ENCODE data around the gene ADCYAP1R1. TPM values are rescaled to one million over a fixed set of nuclear protein-coding genes. Genes with fewer than 3 reads are reported as not detected.

Gene ADCYAP1R1
- 7.4 and 8.9 TPM in 2 replicates for total RNA-seq (2021)
- long read RNA-seq, full-length matches to known transcripts: 1 of 8 reads
- long read RNA-seq, partial matches to known transcripts: 0 of 8 reads
- long read RNA-seq, other reads (novel, unspliced or antisense): 7 of 8 reads

- TF ChIP-seq CTCF (conservative IDR thresholded peaks at IDR 0.05): peak; percentile 35; the same call in 2 of the 3 replicates
- H2AK5ac ChIP-seq (ENCODE audit: insufficient read length, low read length): no peak within 1 kb of the TSS
- H2BK5ac ChIP-seq (ENCODE audit: insufficient read length, low read length): no peak within 1 kb of the TSS
- DNase-seq: peak; percentile 84
- Mint-ChIP-seq H3K27me3 (ENCODE audit: low read depth) (peaks cover 71% of the 10 kb centered on the region), H3K4me1 (peaks cover 26 to 42% of the 10 kb centered on the region in 2 experiments), H3K4me3 (peak within 1 kb of the TSS; percentile 72 to 87), H3K36me3 (ENCODE audit: insufficient read depth in 1 of 3, low read depth in 3 of 3) (no peaks in the 10 kb centered on the region; a peak in 1 of 7 replicates), H3K9me3 (no peaks in the 10 kb centered on the region; a peak in 1 of 5 replicates), H3K27ac (no peak within 1 kb of the TSS)
- H2BK20ac ChIP-seq (ENCODE audit: low read depth, low read length, poor library complexity, severe bottlenecking): no peak within 1 kb of the TSS
- H3K4me1 ChIP-seq (ENCODE audit: insufficient read depth, low read length): 0 out of 2 replicates have a peak, but pooled peaks cover 2% of the 10 kb centered on the region
- H3K23ac ChIP-seq (ENCODE audit: insufficient read length, low read depth, low read length): no peak within 1 kb of the TSS
- WGBS (ENCODE audit: extremely low coverage, insufficient read length, low lambda C conversion rate): no CpG with 5 or more reads among the region's 56 CpGs
- no peaks in the 10 kb centered on the region for H4K20me1 ChIP-seq (ENCODE audit: control insufficient read depth, insufficient read depth, insufficient read length)
- no peak within 1 kb of the TSS for H4K5ac ChIP-seq (ENCODE audit: insufficient read length, low read depth, low read length)
- no peak within 1 kb of the TSS for H3T11ph ChIP-seq (ENCODE audit: low read length)
- no peak within 1 kb of the TSS for H2BK15ac ChIP-seq (ENCODE audit: low read depth, low read length)
- peaks cover 10% of the 10 kb centered on the region; the same call in 1 of the 2 replicates for H3K27me3 ChIP-seq (ENCODE audit: insufficient read depth, low read length)
- H3K27ac ChIP-seq (ENCODE audit: insufficient read length, low read depth, low read length): no peak within 1 kb of the TSS
- H3K14ac ChIP-seq (ENCODE audit: insufficient read depth, low read length): peak within 1 kb of the TSS; percentile 44
- no peak within 1 kb of the TSS for H3K18ac ChIP-seq (ENCODE audit: insufficient read length, low read depth, low read length)
- no peaks in the 10 kb centered on the region for H3K79me2 ChIP-seq (ENCODE audit: insufficient read depth, low read length)
- no peak within 1 kb of the TSS for H3K56ac ChIP-seq (ENCODE audit: insufficient read length, low read depth, low read length)
- H3K9me3 ChIP-seq (ENCODE audit: control insufficient read depth, low read depth, low read length): no peaks in the 10 kb centered on the region
- no peak within 1 kb of the TSS for H4K91ac ChIP-seq (ENCODE audit: insufficient read length, low read depth, low read length)
- H3K23me2 ChIP-seq (ENCODE audit: insufficient read length, low read depth, low read length, poor library complexity, severe bottlenecking): peaks cover 11% of the 10 kb centered on the region
- peak within 1 kb of the TSS; percentile 49 for H3K4me2 ChIP-seq (ENCODE audit: insufficient read depth, insufficient read length, low read length)
- no peak within 1 kb of the TSS for H3K9ac ChIP-seq (ENCODE audit: extremely low read depth, insufficient read length, low read length)
- H3K79me1 ChIP-seq (ENCODE audit: insufficient read depth, low read depth, low read length, poor library complexity, severe bottlenecking): no peaks in the 10 kb centered on the region
- no peak within 1 kb of the TSS for H4K8ac ChIP-seq (replicated peaks; ENCODE audit: insufficient read length, low read depth, low read length)
- H2AFZ ChIP-seq (ENCODE audit: low read length): no peak within 1 kb of the TSS
- no peak within 1 kb of the TSS for H2BK12ac ChIP-seq (ENCODE audit: insufficient read length, low read depth, low read length)
- no peak within 1 kb of the TSS for H2BK120ac ChIP-seq (ENCODE audit: low read depth, low read length, poor library complexity, severe bottlenecking)
- H3K4ac ChIP-seq (ENCODE audit: low read depth, low read length): no peak within 1 kb of the TSS
Measured at GRCh38 chr7:31051598-31052486, at the start of gene ADCYAP1R1. ADCYAP1R1 (plus strand) TSS chr7:31052308; CDS start chr7:31063265, 10,957 bp downstream.
